K562 (cell line): ENCODE data around the gene SHH. TPM values are rescaled to one million over a fixed set of nuclear protein-coding genes. Genes with fewer than 3 reads are reported as not detected.
A peak's percentile ranks its signal among the peaks of the same experiment; 100 is the strongest.

Source experiments
- ATF1 ChIP-seq, 2 experiments: fragments of 450-650 bp in 1 of 2; IDR thresholded peaks; 2 replicates each; pipeline ENCODE4 v1.6.1; 2016; ENCODE audit warnings: missing compliant biosample characterization in 1 of 2, missing genetic modification characterization in 1 of 2
- CEBPB ChIP-seq: fragments of 450-650 bp; IDR thresholded peaks from 2 replicates; pipeline ENCODE4 v1.6.1; 2016; ENCODE audit warnings: missing genetic modification characterization, missing compliant biosample characterization
- FOXK1 ChIP-seq: sonication (generic); formaldehyde crosslinking; IDR thresholded peaks from 2 replicates; pipeline ENCODE4 v1.8.0; 2022; ENCODE audit warnings: missing genetic modification reagents, mild to moderate bottlenecking, borderline replicate concordance
- FOXO4 ChIP-seq: fragments of 450-650 bp; formaldehyde crosslinking; IDR thresholded peaks from 2 replicates; pipeline ENCODE4 v1.4.0; 2020; ENCODE audit warnings: mild to moderate bottlenecking, moderate library complexity
- KDM2B ChIP-seq: fragments of 250-450 bp; sonication (Bioruptor Pico); IDR thresholded peaks from 2 replicates; pipeline ENCODE4 v1.8.0; 2021; ENCODE audit warnings: mild to moderate bottlenecking, moderate library complexity
- KHSRP ChIP-seq: fragments of 450-650 bp; IDR thresholded peaks from 2 replicates; pipeline ENCODE4 v1.6.1; 2017
- PRPF4 ChIP-seq: fragments of 200-400 bp; formaldehyde crosslinking; IDR thresholded peaks from one replicate; pipeline ENCODE4 v1.6.1; 2017; ENCODE audit warnings: low read length, low read depth, mild to moderate bottlenecking; ENCODE audit not compliant: insufficient read depth, poor library complexity, severe bottlenecking
- RFX5 ChIP-seq: IDR thresholded peaks from 2 replicates; pipeline ENCODE4 v1.6.1; 2011; ENCODE audit warnings: low read depth, mild to moderate bottlenecking, improper control_type of control experiment, low read length
- SMAD1 ChIP-seq: fragments of 150-350 bp; IDR thresholded peaks from 2 replicates; pipeline ENCODE4 v1.6.1; 2014; ENCODE audit warnings: low read length, low read depth; ENCODE audit not compliant: partially characterized antibody
- SOX6 ChIP-seq: fragments of 450-650 bp; IDR thresholded peaks from 2 replicates; pipeline ENCODE4 v1.6.1; 2014; ENCODE audit warnings: mild to moderate bottlenecking
- SP1 ChIP-seq: sonication (generic); formaldehyde crosslinking; IDR thresholded peaks from 2 replicates; pipeline ENCODE4 v1.8.1; 2022; ENCODE audit warnings: mild to moderate bottlenecking, missing genetic modification reagents
- ZEB2 ChIP-seq: fragments of 450-650 bp; IDR thresholded peaks from 2 replicates; pipeline ENCODE4 v1.6.1; 2016
- polyA plus RNA-seq, 8 experiments: library from polyadenylated mRNA; depleted of rRNA in 4 of 8; stranded (reverse) in 5 of 8; unstranded in 3 of 8; fragments of >200 nt; fragmentation: Nextera tagmentation in 2 of 8; fragmentation: Illumina TruSeq in 1 of 8; extraction: Ambion mirVana in 2 of 8; extraction: Trizol in 1 of 8; gene quantifications; 2 replicates each; pipeline versions ENCODE4 v1.2.1 to v1.2.3, GENCODE V29; 2011 to 2014; ENCODE audit warnings: inconsistent platforms in 1 of 8, missing spikeins in 1 of 8
- total RNA-seq, 7 experiments: library from RNA; depleted of rRNA in 6 of 7; stranded (reverse); fragments of >200 nt in 6 of 7; fragmentation: Illumina TruSeq in 2 of 7; extraction: Trizol in 2 of 7; gene quantifications; 2 replicates each; pipeline versions ENCODE4 v1.2.1 to v1.2.3, GENCODE V29; 2011 to 2021; ENCODE audit warnings: low replicate concordance in 1 of 7
- TF ChIP-seq, protein P1 (sequence below): fragments of 450-650 bp; formaldehyde crosslinking; conservative IDR thresholded peaks from 2 replicates; pipeline ENCODE4 v1.4.0; 2022; ENCODE audit warnings: mild to moderate bottlenecking, missing genetic modification characterization
- TF ChIP-seq, protein P2 (sequence below), 2 experiments: fragments of 200-800 bp in 1 of 2; sonication (Bioruptor generic) in 1 of 2; sonication (generic) in 1 of 2; formaldehyde crosslinking in 1 of 2; IDR thresholded peaks in 1 of 2; conservative IDR thresholded peaks in 1 of 2; 2 replicates each; pipeline versions ENCODE4 v1.5.0 to v1.6.1; 2016 to 2020; ENCODE audit warnings: missing compliant biosample characterization in 1 of 2, missing genetic modification characterization in 1 of 2, missing genetic modification reagents in 1 of 2
- TF ChIP-seq, protein P3 (sequence below): sonication (generic); formaldehyde crosslinking; IDR thresholded peaks from 2 replicates; pipeline ENCODE4 v1.9.0; 2022; ENCODE audit warnings: mild to moderate bottlenecking, missing genetic modification reagents
- TF ChIP-seq, protein P4 (sequence below): fragments of 250-450 bp; sonication (Bioruptor Pico); IDR thresholded peaks from 2 replicates; pipeline ENCODE4 v1.8.0; 2022; ENCODE audit warnings: inconsistent platforms

The SHH gene
- total and polyA plus RNA-seq, 9 of the 15 experiments (the other 6 are each of a cell fraction or from before 2014, with no cell fraction given) = 0.09 TPM; not detected in 8

DNA sequence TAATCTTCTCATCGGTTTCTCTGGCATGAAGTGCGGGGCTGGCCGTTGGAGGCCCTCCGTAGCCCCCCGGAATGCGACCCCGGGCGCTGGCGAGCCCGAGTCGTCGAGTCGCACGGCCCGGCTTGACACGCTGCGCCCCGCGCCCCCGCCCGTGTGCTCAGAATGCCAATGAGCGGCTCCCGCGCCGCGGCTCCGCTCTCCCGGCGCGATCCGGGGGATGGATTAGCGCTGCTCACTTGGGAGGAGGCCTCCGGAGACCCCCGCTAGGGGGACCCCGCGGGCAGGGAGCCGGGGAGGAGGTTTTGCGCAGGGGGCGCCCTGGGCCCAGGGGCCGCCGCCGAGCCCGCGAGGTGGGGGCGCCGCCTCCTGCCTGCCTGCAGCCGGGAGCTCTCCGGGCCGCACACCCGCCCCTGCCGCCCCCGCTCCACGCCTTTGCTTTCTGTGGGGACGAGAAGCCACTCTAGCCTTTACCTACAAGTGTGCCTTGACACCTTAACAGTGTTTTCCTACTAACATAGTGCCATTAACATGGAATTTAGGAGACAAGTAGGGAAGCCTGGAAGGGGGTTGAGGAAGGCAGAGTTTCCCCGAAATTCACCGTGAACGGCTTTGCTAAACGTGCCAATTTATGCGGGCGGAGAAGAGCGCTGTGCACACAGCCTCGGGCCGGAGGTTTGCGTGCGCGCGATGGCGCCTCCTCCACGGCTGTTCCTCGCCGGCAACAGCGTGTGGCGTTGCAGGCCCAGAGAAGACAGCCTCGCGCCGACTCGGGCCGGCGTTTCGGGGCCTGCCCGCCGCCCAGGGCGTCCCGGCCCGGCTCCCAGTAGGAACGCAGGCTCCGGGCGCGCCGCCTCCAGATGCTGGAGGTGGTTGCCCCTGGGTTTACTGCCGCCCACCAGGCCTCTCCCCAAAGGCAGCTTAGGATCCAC, 7.1 kb downstream of the SHH start (continued):
- TF ChIP-seq, protein P1, sequence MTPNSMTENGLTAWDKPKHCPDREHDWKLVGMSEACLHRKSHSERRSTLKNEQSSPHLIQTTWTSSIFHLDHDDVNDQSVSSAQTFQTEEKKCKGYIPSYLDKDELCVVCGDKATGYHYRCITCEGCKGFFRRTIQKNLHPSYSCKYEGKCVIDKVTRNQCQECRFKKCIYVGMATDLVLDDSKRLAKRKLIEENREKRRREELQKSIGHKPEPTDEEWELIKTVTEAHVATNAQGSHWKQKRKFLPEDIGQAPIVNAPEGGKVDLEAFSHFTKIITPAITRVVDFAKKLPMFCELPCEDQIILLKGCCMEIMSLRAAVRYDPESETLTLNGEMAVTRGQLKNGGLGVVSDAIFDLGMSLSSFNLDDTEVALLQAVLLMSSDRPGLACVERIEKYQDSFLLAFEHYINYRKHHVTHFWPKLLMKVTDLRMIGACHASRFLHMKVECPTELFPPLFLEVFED (CRISPR knock-in tag) = no peak
- peak; percentile 87 for TF ChIP-seq KDM2B
- no peak for TF ChIP-seq ZEB2
- TF ChIP-seq, protein P2, sequence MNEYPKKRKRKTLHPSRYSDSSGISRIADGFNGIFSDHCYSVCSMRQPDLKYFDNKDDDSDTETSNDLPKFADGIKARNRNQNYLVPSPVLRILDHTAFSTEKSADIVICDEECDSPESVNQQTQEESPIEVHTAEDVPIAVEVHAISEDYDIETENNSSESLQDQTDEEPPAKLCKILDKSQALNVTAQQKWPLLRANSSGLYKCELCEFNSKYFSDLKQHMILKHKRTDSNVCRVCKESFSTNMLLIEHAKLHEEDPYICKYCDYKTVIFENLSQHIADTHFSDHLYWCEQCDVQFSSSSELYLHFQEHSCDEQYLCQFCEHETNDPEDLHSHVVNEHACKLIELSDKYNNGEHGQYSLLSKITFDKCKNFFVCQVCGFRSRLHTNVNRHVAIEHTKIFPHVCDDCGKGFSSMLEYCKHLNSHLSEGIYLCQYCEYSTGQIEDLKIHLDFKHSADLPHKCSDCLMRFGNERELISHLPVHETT (CRISPR knock-in tag; conservative IDR thresholded peaks at IDR 0.05 in 1 of 2, IDR thresholded peaks at IDR 0.05 in 1 of 2) = no peak
- TF ChIP-seq, protein P3, sequence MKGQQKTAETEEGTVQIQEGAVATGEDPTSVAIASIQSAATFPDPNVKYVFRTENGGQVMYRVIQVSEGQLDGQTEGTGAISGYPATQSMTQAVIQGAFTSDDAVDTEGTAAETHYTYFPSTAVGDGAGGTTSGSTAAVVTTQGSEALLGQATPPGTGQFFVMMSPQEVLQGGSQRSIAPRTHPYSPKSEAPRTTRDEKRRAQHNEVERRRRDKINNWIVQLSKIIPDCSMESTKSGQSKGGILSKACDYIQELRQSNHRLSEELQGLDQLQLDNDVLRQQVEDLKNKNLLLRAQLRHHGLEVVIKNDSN (CRISPR knock-in tag) = no peak
- TF ChIP-seq FOXK1 (CRISPR knock-in tag) = no peak
- no peak for TF ChIP-seq SOX6
- no peak for TF ChIP-seq RFX5
- no peak for TF ChIP-seq SP1 (CRISPR knock-in tag)
- no peak for TF ChIP-seq CEBPB
- no peak for TF ChIP-seq KHSRP
- no peak for TF ChIP-seq ATF1 (CRISPR knock-in tag; IDR thresholded peaks at IDR 0.05)
- TF ChIP-seq ATF1 (tag; IDR thresholded peaks at IDR 0.05) = no peak
- no peak for TF ChIP-seq SMAD1
- no peak for TF ChIP-seq PRPF4
- TF ChIP-seq FOXO4 (CRISPR knock-in tag) = no peak
- TF ChIP-seq, protein P4, sequence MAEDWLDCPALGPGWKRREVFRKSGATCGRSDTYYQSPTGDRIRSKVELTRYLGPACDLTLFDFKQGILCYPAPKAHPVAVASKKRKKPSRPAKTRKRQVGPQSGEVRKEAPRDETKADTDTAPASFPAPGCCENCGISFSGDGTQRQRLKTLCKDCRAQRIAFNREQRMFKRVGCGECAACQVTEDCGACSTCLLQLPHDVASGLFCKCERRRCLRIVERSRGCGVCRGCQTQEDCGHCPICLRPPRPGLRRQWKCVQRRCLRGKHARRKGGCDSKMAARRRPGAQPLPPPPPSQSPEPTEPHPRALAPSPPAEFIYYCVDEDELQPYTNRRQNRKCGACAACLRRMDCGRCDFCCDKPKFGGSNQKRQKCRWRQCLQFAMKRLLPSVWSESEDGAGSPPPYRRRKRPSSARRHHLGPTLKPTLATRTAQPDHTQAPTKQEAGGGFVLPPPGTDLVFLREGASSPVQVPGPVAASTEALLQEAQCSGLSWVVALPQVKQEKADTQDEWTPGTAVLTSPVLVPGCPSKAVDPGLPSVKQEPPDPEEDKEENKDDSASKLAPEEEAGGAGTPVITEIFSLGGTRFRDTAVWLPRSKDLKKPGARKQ (CRISPR knock-in tag) = no peak
